ENCODE measurements around the gene PHF2.

GRCh38 chr9:93613174-93613573, 36.8 kb downstream of the PHF2 start:
- no peak for TF ChIP-seq CTCF (IDR thresholded peaks at IDR 0.05)
- no peak for TF ChIP-seq POLR2A (IDR thresholded peaks at IDR 0.05)

Measured in breast epithelium (tissue), 3 donors.